PC-9 (cell line): ENCODE results near the gene WNT16.

Source experiments
- EZH2 ChIP-seq: fragments of 200-600 bp; sonication (generic); IDR thresholded peaks from 2 replicates; pipeline ENCODE4 v1.8.0; 2017; ENCODE audit warnings: antibody characterized with exemption, low read depth
- TF ChIP-seq, protein P1 (sequence below): fragments of 200-600 bp; sonication (generic); conservative IDR thresholded peaks from 2 replicates; pipeline ENCODE4 v1.6.1; 2017; ENCODE audit warnings: mixed run types, antibody characterized with exemption, mild to moderate bottlenecking, moderate library complexity

DNA sequence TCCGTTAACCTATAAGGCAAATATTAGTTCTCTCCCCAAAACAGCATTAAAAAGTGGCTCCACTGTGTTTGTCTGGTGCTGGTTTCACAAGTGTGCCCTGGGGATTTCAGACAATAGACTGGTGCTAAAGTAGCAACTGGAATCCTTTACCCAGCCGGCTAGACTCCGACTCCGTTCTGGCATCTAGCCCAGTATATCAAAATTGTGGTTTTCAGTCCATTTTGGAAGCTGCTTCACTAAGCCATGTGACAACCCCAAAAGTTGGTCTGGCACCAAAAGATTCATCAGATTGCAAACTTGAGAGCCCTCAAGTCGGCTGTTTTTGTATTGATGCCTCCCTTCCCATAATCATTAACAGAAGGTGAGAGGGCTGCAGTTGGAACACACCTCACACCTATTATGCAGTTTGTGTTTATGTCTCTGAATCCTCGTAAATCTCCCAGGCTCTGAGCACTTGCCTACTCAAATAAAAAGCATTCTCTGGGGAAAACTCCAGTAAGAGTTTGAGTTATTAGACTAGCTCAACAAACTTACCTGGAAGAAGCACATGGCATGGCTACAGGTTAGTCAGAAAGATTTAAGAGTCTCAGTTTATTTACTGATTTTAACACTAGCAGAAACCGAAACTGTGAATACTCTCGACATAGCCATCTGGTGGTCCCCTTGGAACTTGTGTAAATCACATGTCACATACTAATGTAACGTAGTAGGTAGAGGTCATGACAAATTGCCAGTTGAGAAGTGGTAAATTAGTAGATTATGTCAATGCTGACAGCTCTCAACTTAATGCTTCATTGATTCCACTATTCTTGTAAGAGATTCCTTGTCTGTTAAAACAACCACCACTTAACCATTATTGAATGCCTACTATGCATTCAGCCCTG, 14.8 kb upstream of the WNT16 start:
- TF ChIP-seq, protein P1, sequence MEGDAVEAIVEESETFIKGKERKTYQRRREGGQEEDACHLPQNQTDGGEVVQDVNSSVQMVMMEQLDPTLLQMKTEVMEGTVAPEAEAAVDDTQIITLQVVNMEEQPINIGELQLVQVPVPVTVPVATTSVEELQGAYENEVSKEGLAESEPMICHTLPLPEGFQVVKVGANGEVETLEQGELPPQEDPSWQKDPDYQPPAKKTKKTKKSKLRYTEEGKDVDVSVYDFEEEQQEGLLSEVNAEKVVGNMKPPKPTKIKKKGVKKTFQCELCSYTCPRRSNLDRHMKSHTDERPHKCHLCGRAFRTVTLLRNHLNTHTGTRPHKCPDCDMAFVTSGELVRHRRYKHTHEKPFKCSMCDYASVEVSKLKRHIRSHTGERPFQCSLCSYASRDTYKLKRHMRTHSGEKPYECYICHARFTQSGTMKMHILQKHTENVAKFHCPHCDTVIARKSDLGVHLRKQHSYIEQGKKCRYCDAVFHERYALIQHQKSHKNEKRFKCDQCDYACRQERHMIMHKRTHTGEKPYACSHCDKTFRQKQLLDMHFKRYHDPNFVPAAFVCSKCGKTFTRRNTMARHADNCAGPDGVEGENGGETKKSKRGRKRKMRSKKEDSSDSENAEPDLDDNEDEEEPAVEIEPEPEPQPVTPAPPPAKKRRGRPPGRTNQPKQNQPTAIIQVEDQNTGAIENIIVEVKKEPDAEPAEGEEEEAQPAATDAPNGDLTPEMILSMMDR: no peak
- TF ChIP-seq EZH2: no peak
